Measurements from ENCODE around the gene HCRTR1. TPM values are rescaled to one million over a fixed set of nuclear protein-coding genes. Genes with fewer than 3 reads are reported as not detected.

Gene HCRTR1
- total and polyA plus RNA-seq, 8 donors = 0.14 to 0.24 (median 0.17) TPM; not detected in 4

DNA sequence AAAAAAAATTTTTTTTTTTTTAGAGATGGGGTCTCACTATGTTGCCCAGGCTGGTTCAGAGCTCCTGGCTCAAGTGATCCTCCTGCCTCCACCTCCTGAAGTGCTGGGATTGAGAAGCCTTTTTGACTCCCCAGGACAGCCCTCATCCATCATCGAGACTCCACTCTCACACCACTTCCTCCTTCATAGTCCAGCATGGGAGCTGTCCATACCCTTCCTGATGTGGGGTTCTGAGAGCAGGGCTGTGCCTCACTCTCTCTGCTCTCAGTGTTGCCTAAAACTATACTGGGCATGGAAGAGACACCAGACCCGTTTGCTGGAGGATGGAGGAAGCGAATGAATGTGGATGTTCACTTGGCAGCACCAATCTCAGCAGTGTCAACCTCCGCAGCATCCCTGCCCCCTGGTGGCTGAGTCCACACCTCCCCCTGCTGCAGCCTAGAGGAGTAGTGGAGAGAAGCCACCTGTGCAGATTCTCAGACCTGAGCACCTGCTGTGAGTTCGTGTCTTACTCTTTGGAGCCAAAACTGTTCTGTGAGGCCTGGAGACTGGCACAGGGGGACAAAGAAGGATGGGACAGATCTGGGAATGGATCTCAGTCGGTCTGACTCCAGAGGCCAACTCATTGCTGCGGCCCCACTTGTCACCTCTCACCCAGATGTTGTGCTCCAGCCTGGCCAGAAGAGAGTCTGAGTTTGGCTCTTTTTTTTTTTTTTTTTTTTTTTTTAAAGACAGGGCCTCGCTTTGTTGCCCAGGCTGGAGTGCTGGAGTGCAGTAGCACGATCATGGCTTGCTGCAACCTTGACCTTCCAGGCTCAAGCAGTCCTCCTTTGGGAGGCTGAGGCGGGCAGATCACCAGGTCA is 23.5 kb upstream of the HCRTR1 start:
- intact Hi-C loops (cut with DNase I) = loop anchor here in 1 of 2 donors (1.0 kb wide), 1 partner anchor 30 kb away; no protein-coding TSS in a partner anchor
- Histone ChIP-seq H3K9me3 (no peaks in the 10 kb centered on the region), H3K4me3 (no peak overlapping the region), H3K27me3 (peaks cover 0 to 12% of the 10 kb centered on the region in 2 donors), H3K4me1 (peaks cover 0 to 10% of the 10 kb centered on the region in 2 donors), H3K36me3 (no peaks in the 10 kb centered on the region), H3K27ac (no peak overlapping the region)
- TF ChIP-seq, protein P1, sequence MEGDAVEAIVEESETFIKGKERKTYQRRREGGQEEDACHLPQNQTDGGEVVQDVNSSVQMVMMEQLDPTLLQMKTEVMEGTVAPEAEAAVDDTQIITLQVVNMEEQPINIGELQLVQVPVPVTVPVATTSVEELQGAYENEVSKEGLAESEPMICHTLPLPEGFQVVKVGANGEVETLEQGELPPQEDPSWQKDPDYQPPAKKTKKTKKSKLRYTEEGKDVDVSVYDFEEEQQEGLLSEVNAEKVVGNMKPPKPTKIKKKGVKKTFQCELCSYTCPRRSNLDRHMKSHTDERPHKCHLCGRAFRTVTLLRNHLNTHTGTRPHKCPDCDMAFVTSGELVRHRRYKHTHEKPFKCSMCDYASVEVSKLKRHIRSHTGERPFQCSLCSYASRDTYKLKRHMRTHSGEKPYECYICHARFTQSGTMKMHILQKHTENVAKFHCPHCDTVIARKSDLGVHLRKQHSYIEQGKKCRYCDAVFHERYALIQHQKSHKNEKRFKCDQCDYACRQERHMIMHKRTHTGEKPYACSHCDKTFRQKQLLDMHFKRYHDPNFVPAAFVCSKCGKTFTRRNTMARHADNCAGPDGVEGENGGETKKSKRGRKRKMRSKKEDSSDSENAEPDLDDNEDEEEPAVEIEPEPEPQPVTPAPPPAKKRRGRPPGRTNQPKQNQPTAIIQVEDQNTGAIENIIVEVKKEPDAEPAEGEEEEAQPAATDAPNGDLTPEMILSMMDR (IDR thresholded peaks at IDR 0.05) = peak; percentile 80 to 86
- DNase-seq (peak in 3 of 4 donors; percentile 76 to 91 (median 79)), ATAC-seq (peak; percentile 98)

DNA sequence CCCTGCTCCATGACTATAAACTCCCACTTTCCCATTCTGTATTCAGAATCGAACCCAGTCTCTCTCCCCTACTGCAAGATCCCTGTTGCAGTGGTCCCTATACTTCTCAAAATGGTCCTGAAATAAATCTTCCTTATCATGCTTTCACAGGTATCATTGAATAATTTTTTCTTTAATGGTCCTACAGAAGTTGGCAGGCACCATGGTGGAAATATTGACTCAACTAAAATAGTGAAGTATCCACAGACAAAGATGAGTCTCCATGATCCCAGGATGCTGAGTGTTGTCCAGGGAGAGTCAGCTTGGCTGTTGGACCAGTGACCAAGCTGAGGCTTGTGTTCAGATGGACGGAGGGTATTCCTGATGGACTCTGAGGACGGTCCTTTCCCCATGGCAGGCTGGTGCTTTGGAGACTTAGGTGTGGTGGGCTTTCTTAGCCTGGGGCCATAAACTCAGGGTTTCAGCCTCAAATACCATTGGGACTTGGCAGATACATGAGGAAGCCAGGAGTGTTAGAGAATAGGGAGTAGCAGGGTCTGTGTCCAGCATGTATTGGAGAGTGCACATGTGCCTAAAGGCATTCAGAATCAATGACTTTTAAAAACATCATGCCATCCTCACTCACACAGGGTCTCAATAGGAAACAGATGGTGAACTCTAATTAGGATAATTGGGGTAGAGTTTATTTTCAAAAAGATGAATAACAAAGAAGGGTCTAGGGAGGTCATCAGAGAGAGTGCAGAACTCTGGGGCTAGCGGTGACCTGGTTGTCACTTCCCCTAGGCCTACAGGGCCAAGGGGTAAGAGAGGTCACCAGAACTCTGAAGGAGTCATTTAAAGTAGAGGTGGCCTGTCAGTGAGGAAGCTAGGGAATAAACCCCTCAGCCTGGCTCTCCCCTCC is 21.4 kb upstream of the HCRTR1 start:
- H3K4me1 ChIP-seq = no peaks in the 10 kb centered on the region
- intact Hi-C loops (cut with DNase I) = no loop called here
- no peaks in the 10 kb centered on the region for H3K36me3 ChIP-seq
- TF ChIP-seq, protein P1 (IDR thresholded peaks at IDR 0.05) = no peak
- no peak overlapping the region for H3K4me3 ChIP-seq
- DNase-seq (no peak), ATAC-seq (no peak)
- H3K27me3 ChIP-seq = no peaks in the 10 kb centered on the region
- H3K27ac ChIP-seq = no peak overlapping the region
- no peaks in the 10 kb centered on the region for H3K9me3 ChIP-seq

DNA sequence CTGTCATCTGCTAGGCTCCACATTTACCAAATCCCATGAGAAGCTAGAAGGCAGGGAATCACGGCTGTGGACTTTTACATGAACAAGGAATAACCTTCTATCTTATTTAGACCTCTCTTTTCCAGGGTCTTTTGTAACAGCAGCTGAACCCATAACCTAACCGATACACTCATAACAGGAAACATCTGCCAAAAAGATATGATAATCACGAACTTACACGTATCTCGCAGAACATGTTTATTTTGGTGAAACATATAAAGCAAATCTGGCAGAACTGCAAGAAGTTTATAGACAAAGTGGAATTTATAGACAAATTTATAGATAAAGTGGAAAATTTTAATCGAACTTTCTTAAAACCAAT is 20.8 kb upstream of the HCRTR1 start:
- TF ChIP-seq, protein P1 (IDR thresholded peaks at IDR 0.05) = no peak
- no peaks in the 10 kb centered on the region for H3K36me3 ChIP-seq
- ATAC-seq (no peak), DNase-seq (no peak)
- no peak overlapping the region for H3K27ac ChIP-seq
- H3K4me1 ChIP-seq = no peaks in the 10 kb centered on the region
- intact Hi-C loops (cut with DNase I) = no loop called here
- no peaks in the 10 kb centered on the region for H3K9me3 ChIP-seq
- no peak overlapping the region for H3K4me3 ChIP-seq
- H3K27me3 ChIP-seq = no peaks in the 10 kb centered on the region

DNA sequence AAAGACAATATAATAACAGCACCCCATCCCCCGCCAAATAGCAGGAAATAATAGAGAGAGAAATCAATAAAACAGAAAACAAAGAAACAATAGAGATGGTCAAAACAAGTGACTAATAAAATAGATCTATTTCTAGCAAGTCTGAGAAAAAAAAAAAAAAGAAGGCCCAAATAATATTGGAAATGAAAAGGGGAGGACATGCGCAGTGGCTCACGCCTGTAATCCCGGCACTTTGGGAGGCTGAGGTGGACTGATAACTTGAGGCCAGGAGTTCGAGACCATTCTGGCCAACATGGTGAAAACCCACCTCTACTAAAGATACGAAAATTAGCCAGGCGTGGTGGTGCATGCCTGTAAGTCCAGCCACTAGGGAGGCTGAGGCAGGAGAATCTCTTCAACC is 18.5 kb upstream of the HCRTR1 start:
- Histone ChIP-seq H3K4me3 (no peak overlapping the region), H3K27ac (no peak overlapping the region), H3K27me3 (no peaks in the 10 kb centered on the region), H3K4me1 (no peaks in the 10 kb centered on the region), H3K36me3 (no peaks in the 10 kb centered on the region), H3K9me3 (no peaks in the 10 kb centered on the region)
- intact Hi-C loops (cut with DNase I) = no loop called here
- ATAC-seq (no peak), DNase-seq (no peak)
- TF ChIP-seq, protein P1 (IDR thresholded peaks at IDR 0.05) = no peak

DNA sequence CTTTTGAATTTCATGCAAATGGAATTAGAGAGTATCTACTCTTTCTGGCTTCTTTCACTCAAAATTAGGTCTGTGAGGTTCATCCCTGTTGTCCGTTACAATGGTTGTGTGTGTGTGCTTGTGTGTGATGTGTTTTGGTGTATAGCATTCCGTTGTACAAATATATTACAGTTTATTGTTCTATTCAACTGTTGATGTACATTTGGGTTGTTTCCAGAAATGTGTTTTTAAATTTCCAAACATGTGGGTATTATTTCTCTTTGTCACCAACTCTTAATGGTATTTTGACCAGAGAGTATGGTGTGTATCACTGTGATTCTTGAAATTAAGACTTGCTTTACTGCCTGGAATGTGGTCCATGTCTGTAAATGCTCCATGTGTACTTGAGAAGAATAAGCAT is 16.8 kb upstream of the HCRTR1 start:
- Histone ChIP-seq H3K27ac (no peak overlapping the region), H3K4me3 (no peak overlapping the region), H3K27me3 (no peaks in the 10 kb centered on the region), H3K36me3 (no peaks in the 10 kb centered on the region), H3K4me1 (no peaks in the 10 kb centered on the region), H3K9me3 (no peaks in the 10 kb centered on the region)
- no peak for DNase-seq
- ATAC-seq = no peak
- intact Hi-C loops (cut with DNase I) = no loop called here
- TF ChIP-seq, protein P1 (IDR thresholded peaks at IDR 0.05) = no peak
